Thyroid gland (tissue), 4 donors: ENCODE measurements around the gene IGSF6.

Source experiments
- CTCF ChIP-seq, 6 experiments: fragments of 200-600 bp in 3 of 6; fragments of 450-650 bp in 3 of 6; sonication (generic) in 3 of 6; IDR thresholded peaks; one replicate each; pipeline ENCODE4 v1.5.1; 2016 to 2019; ENCODE audit warnings: antibody characterized with exemption in 6 of 6, mild to moderate bottlenecking in 2 of 6, inconsistent platforms in 1 of 6, moderate library complexity in 1 of 6
- POLR2A ChIP-seq, 2 donors: fragments of 450-650 bp; IDR thresholded peaks; one replicate each; pipeline ENCODE4 v1.6.1; 2017; ENCODE audit warnings: antibody characterized with exemption in 2 of 2, mild to moderate bottlenecking in 2 of 2, moderate library complexity in 1 of 2

- TF ChIP-seq CTCF (IDR thresholded peaks at IDR 0.05) (no peak), POLR2A (IDR thresholded peaks at IDR 0.05) (peak in 1 of 2 donors; percentile 28)
Measured at GRCh38 chr16:21600031-21600773, 52.2 kb downstream of the IGSF6 start.
